K562 (cell line): Measurements from ENCODE around the gene DNAL4. TPM values are rescaled to one million over a fixed set of nuclear protein-coding genes. Genes with fewer than 3 reads are reported as not detected.

Experiments used
- ATF2 ChIP-seq: sonication (generic); formaldehyde crosslinking; IDR thresholded peaks from 2 replicates; pipeline ENCODE4 v1.8.1; 2022; ENCODE audit warnings: missing genetic modification reagents
- GTF2E2 ChIP-seq: fragments of 200-800 bp; sonication (Bioruptor generic); IDR thresholded peaks from 2 replicates; pipeline ENCODE4 v1.6.1; 2016; ENCODE audit warnings: missing genetic modification characterization, missing compliant biosample characterization
- HCFC1 ChIP-seq: IDR thresholded peaks from 2 replicates; pipeline ENCODE4 v1.6.1; 2012; ENCODE audit warnings: low read depth, low read length, improper control_type of control experiment
- HIVEP1 ChIP-seq: fragments of 250-450 bp; sonication (Bioruptor Pico); IDR thresholded peaks from 2 replicates; pipeline ENCODE4 v1.4.0; 2020; ENCODE audit warnings: mild to moderate bottlenecking
- MLLT1 ChIP-seq, 2 experiments: fragments of 450-650 bp; IDR thresholded peaks; 2 replicates each; pipeline ENCODE4 v1.6.1; 2016
- MYBL2 ChIP-seq, 2 experiments: fragments of 450-650 bp in 1 of 2; sonication (generic) in 1 of 2; formaldehyde crosslinking in 1 of 2; IDR thresholded peaks; 2 replicates each; pipeline versions ENCODE4 v1.6.1 to v1.8.1; 2017 to 2022; ENCODE audit warnings: borderline replicate concordance in 1 of 2, inconsistent platforms in 1 of 2, low read depth in 1 of 2, mild to moderate bottlenecking in 1 of 2, missing genetic modification reagents in 1 of 2, moderate library complexity in 1 of 2
- NBN ChIP-seq: fragments of 450-650 bp; IDR thresholded peaks from 2 replicates; pipeline ENCODE4 v1.6.1; 2016; ENCODE audit warnings: low read depth, mild to moderate bottlenecking
- PCBP2 ChIP-seq: fragments of 200-400 bp; formaldehyde crosslinking; IDR thresholded peaks from 2 replicates; pipeline ENCODE4 v1.6.1; 2018; ENCODE audit warnings: low read length, low read depth, mild to moderate bottlenecking, moderate library complexity; ENCODE audit not compliant: poor library complexity, severe bottlenecking
- RBM34 ChIP-seq: fragments of 200-400 bp; formaldehyde crosslinking; IDR thresholded peaks from 2 replicates; pipeline ENCODE4 v1.6.1; 2018; ENCODE audit warnings: low read length, borderline replicate concordance; ENCODE audit not compliant: insufficient read depth
- SIN3B ChIP-seq: fragments of 450-650 bp; IDR thresholded peaks from 2 replicates; pipeline ENCODE4 v1.6.1; 2017; ENCODE audit warnings: low read depth, mild to moderate bottlenecking, moderate library complexity
- SNRNP70 ChIP-seq: fragments of 200-400 bp; formaldehyde crosslinking; optimal IDR thresholded peaks from 2 replicates; pipeline ENCODE3; 2017; ENCODE audit warnings: low read depth, low read length
- TCF3 ChIP-seq: sonication (generic); formaldehyde crosslinking; IDR thresholded peaks from 2 replicates; pipeline ENCODE4 v1.4.0; 2020; ENCODE audit warnings: mild to moderate bottlenecking, missing genetic modification reagents
- TSHZ1 ChIP-seq: fragments of 250-450 bp; sonication (Bioruptor Pico); IDR thresholded peaks from 2 replicates; pipeline ENCODE4 v1.4.0; 2020; ENCODE audit warnings: mild to moderate bottlenecking, moderate library complexity
- ZBED1 ChIP-seq: IDR thresholded peaks from 2 replicates; pipeline ENCODE4 v1.6.1; 2014
- ZFP30 ChIP-seq: fragments of 250-450 bp; sonication (Bioruptor Pico); IDR thresholded peaks from 2 replicates; pipeline ENCODE4 v1.8.0; 2022; ENCODE audit warnings: moderate library complexity, mild to moderate bottlenecking, inconsistent platforms, borderline replicate concordance
- ZNF24 ChIP-seq: fragments of 450-650 bp; IDR thresholded peaks from 2 replicates; pipeline ENCODE4 v1.6.1; 2016
- ZNF398 ChIP-seq: fragments of 250-450 bp; sonication (Bioruptor Pico); IDR thresholded peaks from 2 replicates; pipeline ENCODE4 v1.8.0; 2021; ENCODE audit warnings: moderate library complexity, mild to moderate bottlenecking, inconsistent platforms
- ZNF561 ChIP-seq: fragments of 450-650 bp; formaldehyde crosslinking; conservative IDR thresholded peaks from 2 replicates; pipeline ENCODE4 v1.4.0; 2020; ENCODE audit warnings: mild to moderate bottlenecking, moderate library complexity
- ZNF586 ChIP-seq: fragments of 450-650 bp; formaldehyde crosslinking; conservative IDR thresholded peaks from 2 replicates; pipeline ENCODE4 v1.4.0; 2020; ENCODE audit warnings: mild to moderate bottlenecking, moderate library complexity
- ZSCAN29 ChIP-seq: fragments of 450-650 bp; IDR thresholded peaks from 2 replicates; pipeline ENCODE4 v1.6.1; 2017
- polyA plus RNA-seq, 8 experiments: library from polyadenylated mRNA; depleted of rRNA in 4 of 8; stranded (reverse) in 5 of 8; unstranded in 3 of 8; fragments of >200 nt; fragmentation: Nextera tagmentation in 2 of 8; fragmentation: Illumina TruSeq in 1 of 8; extraction: Ambion mirVana in 2 of 8; extraction: Trizol in 1 of 8; gene quantifications; 2 replicates each; pipeline versions ENCODE4 v1.2.1 to v1.2.3, GENCODE V29; 2011 to 2014; ENCODE audit warnings: inconsistent platforms in 1 of 8, missing spikeins in 1 of 8
- total RNA-seq, 7 experiments: library from RNA; depleted of rRNA in 6 of 7; stranded (reverse); fragments of >200 nt in 6 of 7; fragmentation: Illumina TruSeq in 2 of 7; extraction: Trizol in 2 of 7; gene quantifications; 2 replicates each; pipeline versions ENCODE4 v1.2.1 to v1.2.3, GENCODE V29; 2011 to 2021; ENCODE audit warnings: low replicate concordance in 1 of 7
- TF ChIP-seq, protein P1 (sequence below): fragments of 250-450 bp; sonication (Bioruptor Pico); IDR thresholded peaks from 2 replicates; pipeline ENCODE4 v1.6.1; 2021; ENCODE audit warnings: mild to moderate bottlenecking

Gene DNAL4
- total and polyA plus RNA-seq, 9 of the 15 experiments (the other 6 are each of a cell fraction or from before 2014, with no cell fraction given), result 0.20 to 9.4 (median 5.2) TPM

DNA sequence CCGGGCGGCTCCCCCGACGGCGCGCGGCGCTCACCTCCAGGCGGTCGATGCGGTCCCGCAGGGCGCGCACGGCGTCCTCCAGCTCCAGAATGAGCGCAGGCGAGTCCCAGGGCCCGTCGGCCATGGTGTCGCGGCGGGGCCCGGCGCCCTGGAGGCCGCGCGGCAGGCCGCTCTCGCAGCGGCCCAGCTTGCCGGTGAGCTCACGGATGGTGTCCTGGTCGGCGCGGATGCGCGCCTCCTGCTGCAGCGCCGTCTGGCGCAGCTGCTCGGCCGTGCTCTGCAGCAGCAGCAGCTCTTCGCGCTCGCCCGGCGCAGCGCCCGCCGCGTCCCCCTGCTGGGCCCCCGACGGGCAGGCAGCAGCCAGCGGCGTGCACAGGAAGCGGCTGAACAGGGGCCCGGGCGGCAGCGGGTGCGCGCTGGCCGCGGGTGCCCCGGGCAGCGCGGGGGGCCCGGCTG is 49.3 kb upstream of the DNAL4 start (continued):
- TF ChIP-seq TSHZ1 (CRISPR knock-in tag) (no peak), GTF2E2 (tag) (no peak), RBM34 (no peak), HIVEP1 (CRISPR knock-in tag) (no peak), ZNF24 (no peak), NBN (no peak), ZNF398 (CRISPR knock-in tag) (no peak), ZNF561 (no peak), MYBL2 (IDR thresholded peaks at IDR 0.05; ENCODE audit: low read depth) (no peak), MYBL2 (CRISPR knock-in tag; IDR thresholded peaks at IDR 0.05; ENCODE audit: borderline replicate concordance) (no peak), ZBED1 (no peak), ZFP30 (CRISPR knock-in tag) (no peak), SIN3B (no peak), HCFC1 (no peak; the same call in 1 of the 2 replicates), PCBP2 (no peak), TCF3 (CRISPR knock-in tag) (no peak), ZNF586 (no peak), SNRNP70 (no peak), ATF2 (no peak), MLLT1 (IDR thresholded peaks at IDR 0.05) (no peak), ZSCAN29 (no peak)
- TF ChIP-seq, protein P1, sequence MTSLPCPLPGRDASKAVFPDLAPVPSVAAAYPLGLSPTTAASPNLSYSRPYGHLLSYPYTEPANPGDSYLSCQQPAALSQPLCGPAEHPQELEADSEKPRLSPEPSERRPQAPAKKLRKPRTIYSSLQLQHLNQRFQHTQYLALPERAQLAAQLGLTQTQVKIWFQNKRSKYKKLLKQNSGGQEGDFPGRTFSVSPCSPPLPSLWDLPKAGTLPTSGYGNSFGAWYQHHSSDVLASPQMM (CRISPR knock-in tag), result no peak
